Cardiac muscle cell (in vitro differentiated cells and primary cell): ENCODE data around the gene CDKN1A. TPM values are rescaled to one million over a fixed set of nuclear protein-coding genes. Genes with fewer than 3 reads are reported as not detected.

Experiments used
- DNase-seq, 2 donors: peaks; one replicate each; pipeline versions ENCODE4 v3.0.0 to v3.0.0-alpha.2; 2010 to 2017; ENCODE audit warnings: low read depth in 1 of 2, low spot score in 1 of 2
- H3K27ac ChIP-seq: fragments of 200-600 bp; sonication (generic); 2 replicates; pipeline ENCODE4 v1.5.1; 2016
- H3K27me3 ChIP-seq: fragments of 200-600 bp; sonication (generic); 2 replicates; pipeline ENCODE4 v1.6.0; 2016; ENCODE audit warnings: control low read depth
- H3K36me3 ChIP-seq: fragments of 200-600 bp; sonication (generic); 2 replicates; pipeline ENCODE4 v1.5.1; 2016; ENCODE audit warnings: control low read depth
- H3K4me1 ChIP-seq: fragments of 200-600 bp; sonication (generic); 2 replicates; pipeline ENCODE4 v1.8.1; 2017; ENCODE audit warnings: low read depth, mild to moderate bottlenecking, mixed run types
- H3K4me3 ChIP-seq: fragments of 200-600 bp; sonication (generic); 2 replicates; pipeline ENCODE4 v1.5.1; 2016; ENCODE audit warnings: mild to moderate bottlenecking
- H3K9me3 ChIP-seq: fragments of 200-600 bp; sonication (generic); 2 replicates; pipeline ENCODE4 v1.5.1; 2017; ENCODE audit warnings: low read depth, mild to moderate bottlenecking, control low read depth
- polyA plus RNA-seq: library from polyadenylated mRNA; unstranded; fragments of >200 nt; fragmentation: Nextera tagmentation; extraction: Ambion mirVana; gene quantifications from 2 replicates; pipeline ENCODE4 v1.2.1, GENCODE V29; 2016
- total RNA-seq: library from RNA; depleted of rRNA; stranded (reverse); fragments of >200 nt; gene quantifications from 2 replicates; pipeline ENCODE4 v1.2.3, GENCODE V29; 2016
- TF ChIP-seq, protein P1 (sequence below): IDR thresholded peaks from 2 replicates; pipeline ENCODE4 v1.5.1; 2012; ENCODE audit warnings: low read depth, mild to moderate bottlenecking, low read length

Gene CDKN1A
- total and polyA plus RNA-seq, 2 experiments from 2014 or later = 60.8 to 141 TPM

GRCh38 chr6:36682328-36683144 is 4.0 kb downstream of the CDKN1A start:
- no peak overlapping the region for H3K4me3 ChIP-seq
- peaks cover 4% of the 10 kb centered on the region for H3K4me1 ChIP-seq
- peaks cover 11% of the 10 kb centered on the region for H3K27me3 ChIP-seq
- TF ChIP-seq, protein P1, sequence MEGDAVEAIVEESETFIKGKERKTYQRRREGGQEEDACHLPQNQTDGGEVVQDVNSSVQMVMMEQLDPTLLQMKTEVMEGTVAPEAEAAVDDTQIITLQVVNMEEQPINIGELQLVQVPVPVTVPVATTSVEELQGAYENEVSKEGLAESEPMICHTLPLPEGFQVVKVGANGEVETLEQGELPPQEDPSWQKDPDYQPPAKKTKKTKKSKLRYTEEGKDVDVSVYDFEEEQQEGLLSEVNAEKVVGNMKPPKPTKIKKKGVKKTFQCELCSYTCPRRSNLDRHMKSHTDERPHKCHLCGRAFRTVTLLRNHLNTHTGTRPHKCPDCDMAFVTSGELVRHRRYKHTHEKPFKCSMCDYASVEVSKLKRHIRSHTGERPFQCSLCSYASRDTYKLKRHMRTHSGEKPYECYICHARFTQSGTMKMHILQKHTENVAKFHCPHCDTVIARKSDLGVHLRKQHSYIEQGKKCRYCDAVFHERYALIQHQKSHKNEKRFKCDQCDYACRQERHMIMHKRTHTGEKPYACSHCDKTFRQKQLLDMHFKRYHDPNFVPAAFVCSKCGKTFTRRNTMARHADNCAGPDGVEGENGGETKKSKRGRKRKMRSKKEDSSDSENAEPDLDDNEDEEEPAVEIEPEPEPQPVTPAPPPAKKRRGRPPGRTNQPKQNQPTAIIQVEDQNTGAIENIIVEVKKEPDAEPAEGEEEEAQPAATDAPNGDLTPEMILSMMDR = no peak
- no peaks in the 10 kb centered on the region for H3K36me3 ChIP-seq
- H3K27ac ChIP-seq = no peak overlapping the region
- no peak for DNase-seq
- no peaks in the 10 kb centered on the region for H3K9me3 ChIP-seq

DNA sequence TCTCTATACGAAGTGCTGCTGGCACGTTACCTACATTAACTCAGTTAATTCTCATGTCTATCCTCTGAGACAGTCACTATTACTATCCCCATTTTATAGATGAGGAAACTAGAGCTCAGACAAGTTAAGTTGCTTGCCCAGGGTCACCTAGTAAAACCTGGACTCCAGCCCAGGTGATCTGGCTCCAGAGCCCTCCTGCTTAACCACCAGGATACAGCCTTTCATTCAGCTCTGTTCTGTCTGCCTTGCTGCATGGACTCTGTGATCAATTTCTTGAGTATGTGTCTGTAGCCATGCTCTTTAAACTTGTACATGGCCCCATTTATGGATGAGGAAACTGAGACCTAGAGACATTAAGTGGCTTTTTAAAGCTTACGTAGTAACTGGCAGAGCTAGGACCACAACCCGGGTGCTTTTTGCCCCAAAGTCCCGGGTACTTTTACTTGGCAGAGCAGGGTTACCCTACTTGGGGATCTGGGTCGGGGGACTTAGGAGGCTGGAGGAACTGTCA is 4.7 kb downstream of the CDKN1A start:
- DNase-seq = no peak
- H3K4me3 ChIP-seq = no peak overlapping the region
- TF ChIP-seq, protein P1 = no peak
- no peak overlapping the region for H3K27ac ChIP-seq
- peaks cover 11% of the 10 kb centered on the region for H3K27me3 ChIP-seq
- H3K36me3 ChIP-seq = no peaks in the 10 kb centered on the region
- H3K9me3 ChIP-seq = no peaks in the 10 kb centered on the region
- H3K4me1 ChIP-seq = peaks cover 1% of the 10 kb centered on the region

- Histone ChIP-seq H3K4me3 (no peak overlapping the region), H3K9me3 (no peaks in the 10 kb centered on the region), H3K36me3 (no peaks in the 10 kb centered on the region), H3K27ac (no peak overlapping the region), H3K27me3 (peaks cover 11% of the 10 kb centered on the region), H3K4me1 (no peaks in the 10 kb centered on the region)
- no peak for DNase-seq
- TF ChIP-seq, protein P1 = no peak
Observed at GRCh38 chr6:36683656-36684446, 5.3 kb downstream of the CDKN1A start.

DNA sequence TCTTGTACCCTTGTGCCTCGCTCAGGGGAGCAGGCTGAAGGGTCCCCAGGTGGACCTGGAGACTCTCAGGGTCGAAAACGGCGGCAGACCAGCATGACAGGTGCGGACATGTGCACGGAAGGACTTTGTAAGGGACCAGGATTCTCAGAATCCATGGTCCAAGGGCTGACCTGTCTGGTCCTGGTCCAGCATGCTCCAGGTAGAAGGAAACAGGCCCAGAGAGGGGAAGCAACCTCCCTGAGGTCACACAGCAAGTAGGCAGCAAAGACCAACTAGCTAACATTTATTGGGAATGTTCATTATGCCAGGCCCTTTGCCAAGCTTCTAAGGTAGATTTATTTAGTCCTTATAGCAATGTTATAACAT is 5.9 kb downstream of the CDKN1A start:
- Histone ChIP-seq H3K27me3 (peaks cover 11% of the 10 kb centered on the region), H3K4me3 (no peak overlapping the region), H3K4me1 (no peaks in the 10 kb centered on the region), H3K36me3 (no peaks in the 10 kb centered on the region), H3K9me3 (no peaks in the 10 kb centered on the region), H3K27ac (no peak overlapping the region)
- no peak for DNase-seq
- TF ChIP-seq, protein P1 = no peak

DNA sequence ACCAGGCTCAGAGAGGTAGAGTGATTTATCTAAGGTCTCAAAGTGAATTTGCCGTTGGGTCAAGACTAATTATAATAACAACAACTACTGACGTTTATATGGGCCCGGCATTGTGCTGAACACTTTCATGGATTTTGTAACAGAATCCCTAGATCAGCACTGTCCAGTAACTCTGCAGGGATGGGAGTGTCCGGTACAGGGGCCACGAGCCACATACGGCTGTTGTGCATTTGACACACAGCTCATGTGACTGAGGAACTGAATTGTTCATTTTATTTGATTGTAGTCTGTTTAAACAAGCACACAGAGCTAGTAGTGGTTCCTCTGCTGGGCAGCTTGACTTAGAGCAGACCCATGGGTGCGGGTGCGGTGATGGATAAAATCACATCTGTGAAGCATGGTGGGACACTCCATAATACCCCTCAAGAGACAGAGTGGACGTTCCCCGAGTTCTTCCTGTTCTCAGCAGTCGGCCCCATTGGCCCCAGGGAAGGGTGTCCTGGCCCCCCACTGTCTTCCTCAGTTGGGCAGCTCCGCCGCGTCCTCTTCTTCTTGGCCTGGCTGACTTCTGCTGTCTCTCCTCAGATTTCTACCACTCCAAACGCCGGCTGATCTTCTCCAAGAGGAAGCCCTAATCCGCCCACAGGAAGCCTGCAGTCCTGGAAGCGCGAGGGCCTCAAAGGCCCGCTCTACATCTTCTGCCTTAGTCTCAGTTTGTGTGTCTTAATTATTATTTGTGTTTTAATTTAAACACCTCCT is 6.8 kb downstream of the CDKN1A start:
- no peaks in the 10 kb centered on the region for H3K9me3 ChIP-seq
- TF ChIP-seq, protein P1 = no peak
- no peak for DNase-seq
- H3K27ac ChIP-seq = no peak overlapping the region
- no peaks in the 10 kb centered on the region for H3K36me3 ChIP-seq
- no peak overlapping the region for H3K4me3 ChIP-seq
- H3K4me1 ChIP-seq = no peaks in the 10 kb centered on the region
- H3K27me3 ChIP-seq = peaks cover 5% of the 10 kb centered on the region
